Measurements from ENCODE around the gene CLCA2.

DNA sequence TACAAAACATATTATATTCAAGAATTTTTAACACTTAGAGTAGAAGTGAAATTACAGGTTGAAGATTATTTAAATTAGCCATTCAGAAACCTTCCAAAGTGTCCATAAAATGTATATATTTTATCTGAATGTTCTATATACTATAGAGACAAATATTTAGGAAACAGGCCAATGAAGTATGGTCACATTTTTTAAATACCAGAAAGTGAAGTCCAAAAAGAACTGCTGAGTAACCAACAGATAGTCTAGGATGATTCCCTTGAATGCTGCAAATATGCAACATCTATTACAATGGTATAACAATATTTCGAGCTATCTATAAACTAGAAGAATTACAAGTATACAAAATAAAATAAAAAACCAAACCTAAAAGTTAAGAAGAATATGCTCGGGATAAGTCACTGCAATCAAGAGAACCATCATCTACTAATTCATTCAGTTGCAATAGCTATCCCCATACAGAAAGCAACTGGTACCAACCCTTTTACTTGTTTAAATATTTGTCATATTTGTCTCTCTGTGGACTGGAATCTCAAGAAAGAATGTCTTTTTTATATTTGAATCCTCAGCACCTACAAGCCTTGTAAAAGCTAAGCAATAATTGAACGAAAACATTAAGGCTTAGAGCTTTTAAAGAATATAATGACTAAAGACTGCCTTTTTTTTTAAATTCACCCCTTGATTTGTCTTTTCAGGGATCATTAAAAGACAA, 35.9 kb upstream of the CLCA2 start:
- TF ChIP-seq MXI1 (IDR thresholded peaks at IDR 0.05; ENCODE audit: low read depth, low read length) (no peak), SIN3A (IDR thresholded peaks at IDR 0.05; ENCODE audit: borderline replicate concordance, low read depth, low read length) (no peak), SMC3 (IDR thresholded peaks at IDR 0.05; ENCODE audit: low read depth, low read length) (no peak), GATA2 (CRISPR knock-in tag; IDR thresholded peaks at IDR 0.05) (no peak), RFX5 (IDR thresholded peaks at IDR 0.05; ENCODE audit: low read length) (no peak), TAF1 (IDR thresholded peaks at IDR 0.05; ENCODE audit: borderline replicate concordance, low read depth, low read length) (no peak), YY1 (IDR thresholded peaks at IDR 0.05; ENCODE audit: low read depth) (no peak), FOXJ3 (CRISPR knock-in tag; IDR thresholded peaks at IDR 0.05) (no peak), EP300 (IDR thresholded peaks at IDR 0.05; ENCODE audit: borderline replicate concordance in 1 of 2, low read depth in 1 of 2, low read length in 1 of 2) (no peak), MEF2A (IDR thresholded peaks at IDR 0.05; ENCODE audit: borderline replicate concordance, low read depth) (no peak), ELF1 (IDR thresholded peaks at IDR 0.05) (no peak), FOSL2 (IDR thresholded peaks at IDR 0.05; ENCODE audit: borderline replicate concordance, low read depth) (no peak)
- TF ChIP-seq, protein P1, sequence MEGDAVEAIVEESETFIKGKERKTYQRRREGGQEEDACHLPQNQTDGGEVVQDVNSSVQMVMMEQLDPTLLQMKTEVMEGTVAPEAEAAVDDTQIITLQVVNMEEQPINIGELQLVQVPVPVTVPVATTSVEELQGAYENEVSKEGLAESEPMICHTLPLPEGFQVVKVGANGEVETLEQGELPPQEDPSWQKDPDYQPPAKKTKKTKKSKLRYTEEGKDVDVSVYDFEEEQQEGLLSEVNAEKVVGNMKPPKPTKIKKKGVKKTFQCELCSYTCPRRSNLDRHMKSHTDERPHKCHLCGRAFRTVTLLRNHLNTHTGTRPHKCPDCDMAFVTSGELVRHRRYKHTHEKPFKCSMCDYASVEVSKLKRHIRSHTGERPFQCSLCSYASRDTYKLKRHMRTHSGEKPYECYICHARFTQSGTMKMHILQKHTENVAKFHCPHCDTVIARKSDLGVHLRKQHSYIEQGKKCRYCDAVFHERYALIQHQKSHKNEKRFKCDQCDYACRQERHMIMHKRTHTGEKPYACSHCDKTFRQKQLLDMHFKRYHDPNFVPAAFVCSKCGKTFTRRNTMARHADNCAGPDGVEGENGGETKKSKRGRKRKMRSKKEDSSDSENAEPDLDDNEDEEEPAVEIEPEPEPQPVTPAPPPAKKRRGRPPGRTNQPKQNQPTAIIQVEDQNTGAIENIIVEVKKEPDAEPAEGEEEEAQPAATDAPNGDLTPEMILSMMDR (IDR thresholded peaks at IDR 0.05), result no peak
- TF ChIP-seq, protein P2, sequence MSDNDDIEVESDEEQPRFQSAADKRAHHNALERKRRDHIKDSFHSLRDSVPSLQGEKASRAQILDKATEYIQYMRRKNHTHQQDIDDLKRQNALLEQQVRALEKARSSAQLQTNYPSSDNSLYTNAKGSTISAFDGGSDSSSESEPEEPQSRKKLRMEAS (IDR thresholded peaks at IDR 0.05; ENCODE audit: low read depth), result no peak

All from SK-N-SH (cell line).